Astrocyte of the spinal cord (primary cell): ENCODE results near the gene ABR.

Experiments
- DNase-seq: peaks from one replicate; pipeline ENCODE4 v3.0.0; 2011; ENCODE audit warnings: low read depth, low spot score
- H3K4me3 ChIP-seq: 2 replicates; pipeline ENCODE4 v1.5.1; 2011; ENCODE audit warnings: low read depth, mild to moderate bottlenecking, low read length, moderate library complexity
- in situ Hi-C: cut with HindIII; loops from 2 replicates; pipeline ENCODE4 v1.10.0; 2017; ENCODE audit warnings: low sequenced_read_pairs
- TF ChIP-seq, protein P1 (sequence below): IDR thresholded peaks from 2 replicates; pipeline ENCODE4 v1.5.1; 2012; ENCODE audit warnings: low read depth, mild to moderate bottlenecking, low read length, inconsistent platforms

ABR gene

DNA sequence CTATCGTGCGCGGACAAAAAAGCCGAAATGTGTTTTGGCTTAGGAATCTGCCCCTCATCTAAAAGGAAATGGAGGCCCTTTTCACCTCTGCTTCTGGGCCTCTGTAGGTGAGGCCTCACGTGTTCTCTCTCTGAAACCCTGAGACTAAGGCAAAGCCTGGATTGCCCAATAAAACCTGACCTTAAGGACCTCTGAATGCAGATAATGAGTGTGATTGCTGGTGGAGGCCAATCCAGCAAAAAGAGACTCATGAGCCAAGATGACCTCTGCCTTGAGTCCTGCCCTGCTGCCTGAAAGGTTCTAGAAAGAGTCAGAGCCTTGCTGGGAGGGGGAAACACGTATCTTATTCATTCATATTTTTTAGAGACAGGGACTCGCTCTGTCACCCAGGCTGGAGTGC lies 44.5 kb upstream of the ABR start:
- TF ChIP-seq, protein P1, sequence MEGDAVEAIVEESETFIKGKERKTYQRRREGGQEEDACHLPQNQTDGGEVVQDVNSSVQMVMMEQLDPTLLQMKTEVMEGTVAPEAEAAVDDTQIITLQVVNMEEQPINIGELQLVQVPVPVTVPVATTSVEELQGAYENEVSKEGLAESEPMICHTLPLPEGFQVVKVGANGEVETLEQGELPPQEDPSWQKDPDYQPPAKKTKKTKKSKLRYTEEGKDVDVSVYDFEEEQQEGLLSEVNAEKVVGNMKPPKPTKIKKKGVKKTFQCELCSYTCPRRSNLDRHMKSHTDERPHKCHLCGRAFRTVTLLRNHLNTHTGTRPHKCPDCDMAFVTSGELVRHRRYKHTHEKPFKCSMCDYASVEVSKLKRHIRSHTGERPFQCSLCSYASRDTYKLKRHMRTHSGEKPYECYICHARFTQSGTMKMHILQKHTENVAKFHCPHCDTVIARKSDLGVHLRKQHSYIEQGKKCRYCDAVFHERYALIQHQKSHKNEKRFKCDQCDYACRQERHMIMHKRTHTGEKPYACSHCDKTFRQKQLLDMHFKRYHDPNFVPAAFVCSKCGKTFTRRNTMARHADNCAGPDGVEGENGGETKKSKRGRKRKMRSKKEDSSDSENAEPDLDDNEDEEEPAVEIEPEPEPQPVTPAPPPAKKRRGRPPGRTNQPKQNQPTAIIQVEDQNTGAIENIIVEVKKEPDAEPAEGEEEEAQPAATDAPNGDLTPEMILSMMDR, result no peak
- DNase-seq, result no peak
- in situ Hi-C loops, result no loop called here
- H3K4me3 ChIP-seq, result no peak overlapping the region

DNA sequence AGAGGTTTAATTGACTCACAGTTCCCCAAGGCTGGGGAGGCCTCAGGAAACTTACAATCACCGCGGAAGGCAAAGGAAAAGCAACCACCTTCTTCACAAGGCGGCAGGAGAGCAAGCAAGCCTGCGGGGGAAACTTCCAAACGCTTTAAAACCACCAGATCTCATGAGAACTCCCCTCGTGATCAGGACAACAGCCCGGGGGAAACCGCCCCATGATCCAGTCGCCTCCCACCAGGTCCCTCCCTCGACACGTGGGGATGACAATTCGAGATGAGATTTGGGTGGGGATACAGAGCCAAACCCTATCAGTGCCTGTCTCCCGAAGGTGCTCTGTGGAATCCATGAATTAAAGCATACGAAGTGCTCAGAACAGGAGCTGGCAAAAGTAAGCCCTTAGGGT lies 43.9 kb upstream of the ABR start:
- in situ Hi-C loops, result no loop called here
- H3K4me3 ChIP-seq, result no peak overlapping the region
- TF ChIP-seq, protein P1, result no peak
- DNase-seq, result no peak

DNA sequence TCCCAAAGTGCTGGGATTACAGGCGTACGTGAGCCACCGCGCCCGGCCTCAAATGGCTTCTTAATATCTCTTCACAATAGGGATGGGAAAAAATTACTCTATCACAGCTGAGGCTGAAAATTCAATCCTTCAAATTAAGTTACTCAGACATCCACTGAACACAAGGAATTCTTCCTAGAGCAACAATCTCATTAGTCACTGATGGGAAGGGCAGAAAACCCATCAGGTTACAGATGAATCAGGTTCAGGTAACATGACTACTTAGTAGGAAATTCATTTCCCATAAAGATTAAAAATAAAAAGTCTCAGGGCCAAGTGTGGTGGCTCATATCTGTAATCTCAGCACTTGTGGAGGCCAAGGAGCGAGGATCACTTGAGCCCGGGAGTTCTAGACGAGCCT lies 42.5 kb upstream of the ABR start:
- TF ChIP-seq, protein P1, result no peak
- in situ Hi-C loops, result no loop called here
- no peak for DNase-seq
- H3K4me3 ChIP-seq, result no peak overlapping the region

DNA sequence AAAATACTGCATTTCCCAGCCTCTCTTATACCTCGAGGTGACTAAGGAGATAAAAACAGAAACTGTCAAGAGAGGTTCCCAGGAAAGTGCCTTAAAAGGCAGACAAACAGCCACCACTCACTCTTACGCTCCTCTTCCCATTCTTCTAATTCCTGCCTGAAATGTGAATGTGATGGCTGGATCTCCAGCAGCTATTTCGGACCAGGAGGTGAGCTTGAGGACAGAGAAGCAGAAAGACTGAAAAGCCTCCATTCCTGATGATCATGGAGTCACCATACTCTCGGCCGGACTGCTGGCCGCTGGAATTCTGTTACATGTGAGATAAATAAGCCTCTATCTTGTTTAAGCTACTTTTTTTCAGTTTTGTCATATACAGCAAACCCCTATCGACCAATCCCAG lies 41.4 kb upstream of the ABR start:
- in situ Hi-C loops, result no loop called here
- no peak overlapping the region for H3K4me3 ChIP-seq
- TF ChIP-seq, protein P1, result no peak
- DNase-seq, result no peak

DNA sequence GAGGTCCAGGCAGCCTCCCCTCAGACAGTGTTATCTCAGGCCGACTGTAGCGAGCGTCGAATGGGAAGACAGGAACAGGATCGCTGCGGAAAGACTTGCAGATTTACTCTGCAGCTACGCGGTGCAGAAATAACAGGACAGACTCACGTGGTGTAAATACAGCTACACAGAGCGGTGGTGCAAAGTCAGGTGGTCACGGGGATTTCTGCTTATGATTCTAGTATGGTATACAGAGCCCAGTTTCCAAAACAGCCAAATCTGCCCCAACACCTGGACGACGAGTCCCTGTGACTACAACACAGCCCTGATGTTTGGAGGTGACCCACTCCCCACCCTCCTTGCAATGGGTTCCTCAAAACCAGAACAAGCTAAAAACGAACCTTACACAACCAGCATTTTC lies 40.6 kb upstream of the ABR start:
- TF ChIP-seq, protein P1, result no peak
- no peak overlapping the region for H3K4me3 ChIP-seq
- in situ Hi-C loops, result no loop called here
- no peak for DNase-seq

DNA sequence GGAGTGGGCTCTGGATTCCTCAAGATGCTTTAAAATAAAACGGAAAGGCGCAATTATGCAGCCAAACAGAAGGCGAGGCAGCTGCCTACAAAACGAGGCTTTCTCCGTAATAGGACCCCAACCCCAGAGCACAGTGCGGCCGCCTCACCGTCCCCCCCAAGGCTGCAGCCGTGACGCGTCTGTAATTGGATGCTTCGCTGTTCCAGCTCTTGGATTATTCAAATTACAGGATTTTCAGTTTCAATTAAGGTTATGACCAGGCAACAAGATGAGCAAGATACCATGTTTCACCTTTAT lies 37.3 kb upstream of the ABR start:
- H3K4me3 ChIP-seq, result no peak overlapping the region
- TF ChIP-seq, protein P1, result no peak
- in situ Hi-C loops, result no loop called here
- no peak for DNase-seq
